GM18909 (cell line): ENCODE measurements around the gene GDE1.

Experiments used
- ATAC-seq: cut with Tn5 transposase; IDR thresholded peaks from one replicate; pipeline ENCODE4 v1.9.1; 2021; ENCODE audit warnings: mild to moderate bottlenecking; ENCODE audit not compliant: unreplicated experiment, poor library complexity

Gene GDE1

DNA sequence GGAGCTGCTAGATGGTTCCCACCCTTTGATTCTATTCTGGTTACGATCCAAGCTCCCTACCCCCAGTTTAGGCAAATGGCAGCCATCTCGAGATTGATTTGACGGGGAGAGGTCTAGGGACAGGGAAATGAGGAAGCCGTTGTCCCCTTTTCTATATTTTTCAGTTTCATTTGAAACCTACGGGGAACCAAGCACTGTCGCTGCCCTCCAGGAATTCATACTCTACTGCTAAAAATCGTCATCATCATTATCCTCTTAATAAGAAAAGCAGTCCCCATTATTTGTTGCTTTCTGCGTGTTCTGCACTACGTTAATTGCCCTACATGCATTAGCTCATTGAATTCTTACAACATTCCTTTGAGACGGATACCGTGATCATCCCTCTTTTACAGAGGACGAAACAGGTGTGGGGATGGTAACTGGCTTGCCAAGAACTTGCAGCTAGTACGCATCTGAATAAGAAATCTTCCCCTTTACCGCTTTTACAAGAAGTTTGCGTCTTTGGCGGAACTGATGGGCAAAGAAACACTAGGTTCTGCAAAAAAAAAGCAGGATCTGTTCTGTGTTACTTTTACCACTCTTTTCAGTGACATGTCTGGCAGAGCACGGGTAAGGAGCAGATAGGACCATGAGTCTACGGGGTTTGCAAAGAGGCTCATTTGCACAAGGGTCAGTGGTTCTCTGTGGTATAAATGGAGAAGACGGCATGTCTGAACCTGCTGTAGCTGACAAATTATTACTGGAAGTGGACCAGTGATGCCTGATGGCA lies 2.9 kb upstream of the GDE1 start:
- ATAC-seq: no peak

DNA sequence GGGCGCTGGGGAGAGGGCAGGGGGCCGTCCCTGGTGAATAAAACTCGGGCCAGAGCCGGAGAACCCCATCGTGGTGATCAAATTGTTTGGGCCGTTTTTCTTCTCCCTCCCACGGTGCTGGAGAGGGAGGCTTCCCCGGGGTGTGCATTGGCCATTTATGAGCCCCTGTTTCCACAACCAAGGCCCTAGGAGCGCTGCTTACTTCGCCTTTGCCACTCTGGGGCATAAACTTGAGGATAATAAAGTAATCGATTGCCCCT lies 2.4 kb upstream of the GDE1 start:
- no peak for ATAC-seq

DNA sequence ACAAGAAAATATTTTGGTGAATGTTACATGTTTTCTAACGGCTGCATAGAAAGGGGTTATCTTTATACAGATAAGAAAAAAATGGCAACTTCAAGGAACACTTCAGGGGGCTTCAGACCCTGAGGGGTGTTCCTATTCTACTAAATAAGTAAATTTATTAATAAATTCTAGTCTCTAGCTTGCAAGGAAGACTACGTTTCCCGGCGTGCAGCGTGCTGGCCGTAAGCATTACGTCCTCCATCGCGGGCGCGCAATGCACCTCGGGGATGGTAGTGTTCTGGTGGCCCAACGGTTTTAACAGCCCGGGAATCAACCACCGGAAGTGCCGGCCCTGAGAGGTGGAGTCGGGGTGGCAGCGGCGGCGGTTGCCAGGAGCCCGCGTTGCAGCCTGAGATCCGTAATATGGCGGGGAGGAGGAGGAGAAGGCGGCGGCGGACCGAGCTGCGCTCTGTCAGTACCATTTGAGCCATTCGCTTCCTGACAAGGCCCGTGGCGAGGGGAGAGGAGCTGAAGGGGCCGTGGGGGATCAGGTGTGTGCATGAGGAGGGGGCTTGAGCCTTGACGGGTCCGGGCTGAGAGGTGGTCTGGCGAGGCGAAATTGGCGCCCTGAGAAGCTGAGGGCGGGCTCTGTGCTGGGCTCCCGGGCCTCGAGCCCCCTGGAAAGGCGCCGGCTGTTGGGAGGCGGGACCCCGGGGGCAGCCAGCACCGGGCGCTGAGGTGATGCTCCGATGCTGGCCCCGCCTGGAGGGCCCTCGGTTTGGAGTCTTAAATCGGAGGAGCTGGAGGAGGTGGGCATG lies 1.9 kb upstream of the GDE1 start, which contains the start of gene CCP110:
CCP110 (plus strand) TSS at position 384 of the 797 bp plus-strand sequence. CDS start 3,940 bp downstream, outside the sequence.
- peak; percentile 76 for ATAC-seq

DNA sequence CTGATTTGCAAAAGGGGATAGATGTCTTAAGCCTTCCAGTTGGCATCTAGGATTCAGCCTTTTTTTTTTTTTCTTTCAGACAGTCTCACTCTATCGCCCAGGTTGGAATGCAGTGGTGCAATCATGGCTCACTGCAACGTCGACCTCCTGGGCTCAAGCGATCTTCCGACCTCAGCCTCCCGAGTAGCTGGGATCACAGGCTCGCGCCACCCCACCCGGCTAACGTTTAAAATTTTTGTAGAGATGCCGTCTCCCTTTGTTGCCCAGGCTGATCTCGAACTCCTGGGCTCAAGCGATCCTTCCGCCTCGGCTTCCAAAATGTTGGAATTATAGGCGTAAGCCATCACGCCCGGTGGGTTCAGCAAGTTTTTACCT lies 1.3 kb upstream of the GDE1 start:
- ATAC-seq: no peak

DNA sequence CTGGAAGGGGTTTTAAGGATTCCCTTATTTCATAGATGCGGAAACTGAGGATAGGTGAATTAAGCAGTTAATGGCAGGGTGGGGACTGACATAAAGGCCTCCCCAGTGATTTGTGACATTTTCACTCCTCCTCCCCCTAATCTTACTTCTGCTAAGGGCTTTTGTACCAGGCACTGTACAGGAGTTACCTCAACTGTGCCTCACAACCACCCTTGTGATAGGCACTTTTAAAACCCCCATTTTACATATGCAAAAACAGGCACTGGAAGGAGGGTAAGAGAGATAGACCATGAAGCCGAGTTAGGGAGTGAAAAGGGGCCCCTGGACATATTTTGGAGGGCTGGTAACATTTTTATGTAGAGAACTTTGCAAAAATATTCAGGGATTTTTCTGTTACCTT lies 862 bp upstream of the GDE1 start:
- no peak for ATAC-seq

DNA sequence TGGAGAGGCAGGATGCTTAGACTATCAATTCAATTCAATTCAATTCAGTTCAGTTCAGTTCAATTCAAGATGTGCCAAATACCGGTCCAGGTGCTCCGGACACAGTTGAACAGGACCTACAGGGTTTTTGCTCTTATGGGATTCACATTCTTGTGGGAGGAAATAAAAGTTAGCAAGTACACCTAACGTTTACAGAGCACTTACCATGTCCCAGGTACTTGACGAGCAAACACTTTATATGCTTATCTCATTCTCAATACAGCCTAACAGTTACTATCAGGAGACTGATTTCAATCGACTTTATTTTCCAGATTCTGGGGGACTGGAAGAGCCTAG lies 467 bp upstream of the GDE1 start:
- ATAC-seq: no peak

DNA sequence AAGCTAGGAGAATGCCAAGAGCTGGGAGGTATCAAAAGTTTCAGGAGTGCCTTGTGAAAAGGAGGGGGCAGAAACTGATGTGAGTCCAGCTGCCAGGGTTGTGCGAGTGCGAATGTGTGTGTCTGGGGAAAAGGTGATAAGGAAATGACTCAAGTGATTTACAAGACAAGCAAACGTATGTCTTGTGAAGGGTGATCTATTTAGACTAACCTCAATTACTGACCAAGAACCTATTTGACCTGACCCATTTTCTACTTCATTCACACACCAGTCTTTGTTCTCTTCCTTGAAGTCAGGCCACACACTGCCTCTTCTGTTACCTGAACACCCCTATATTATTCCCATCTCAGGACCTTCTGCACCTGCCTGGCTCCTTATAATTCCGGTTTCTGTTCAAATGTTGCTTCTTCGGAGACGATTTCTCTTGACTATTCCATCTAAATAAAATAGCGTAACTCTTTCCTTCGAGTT lies 1.0 kb downstream of the GDE1 start:
- ATAC-seq: no peak

DNA sequence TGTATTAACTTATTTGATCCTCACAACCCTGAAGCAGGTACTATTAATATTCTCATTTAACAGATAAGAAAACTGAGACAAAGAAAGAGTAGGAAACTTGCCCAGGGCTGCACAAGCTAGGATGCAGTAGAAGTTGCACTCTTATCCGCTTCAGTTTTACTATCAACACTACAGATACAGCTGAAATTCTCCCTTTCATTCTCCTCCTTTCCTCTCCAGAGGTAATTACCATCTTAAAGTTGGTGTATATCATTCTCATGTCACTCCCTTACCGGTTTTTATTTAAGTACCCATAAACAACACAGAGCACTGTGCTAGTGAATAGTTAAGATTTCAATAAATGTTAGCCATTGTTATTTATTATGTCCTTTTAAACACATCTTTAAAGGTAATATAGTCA lies 3.5 kb downstream of the GDE1 start:
- ATAC-seq: no peak

DNA sequence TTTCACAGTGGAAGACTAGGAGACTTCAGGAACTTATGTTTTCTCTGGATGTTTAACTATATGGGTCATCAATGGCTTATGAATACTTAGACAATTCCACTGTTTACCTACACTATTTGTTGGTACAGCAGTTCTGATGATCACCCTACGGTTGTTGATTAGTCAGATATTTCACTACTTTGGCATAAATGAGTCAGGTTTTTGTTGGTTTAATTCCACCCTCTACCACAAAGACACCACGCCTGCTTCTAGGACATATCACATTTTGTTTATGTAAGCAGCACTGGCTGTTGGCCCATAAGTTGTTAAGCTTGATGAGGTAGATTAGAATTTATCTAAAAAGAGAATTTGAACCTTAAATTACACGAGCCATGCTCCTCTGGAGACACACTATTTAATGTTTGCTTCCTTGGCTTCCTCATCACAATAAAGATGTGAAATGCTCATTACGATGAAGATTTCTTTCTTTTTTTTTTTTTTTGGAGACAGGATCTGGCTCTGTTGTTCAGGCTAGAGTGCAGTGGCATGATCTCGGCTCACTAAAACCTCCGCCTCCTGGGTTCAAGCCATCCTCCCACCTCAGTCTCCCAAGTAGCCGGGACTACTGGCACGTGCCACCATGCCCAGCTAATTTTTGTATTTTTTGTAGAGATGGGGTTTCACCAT lies 4.3 kb downstream of the GDE1 start:
- ATAC-seq: no peak

DNA sequence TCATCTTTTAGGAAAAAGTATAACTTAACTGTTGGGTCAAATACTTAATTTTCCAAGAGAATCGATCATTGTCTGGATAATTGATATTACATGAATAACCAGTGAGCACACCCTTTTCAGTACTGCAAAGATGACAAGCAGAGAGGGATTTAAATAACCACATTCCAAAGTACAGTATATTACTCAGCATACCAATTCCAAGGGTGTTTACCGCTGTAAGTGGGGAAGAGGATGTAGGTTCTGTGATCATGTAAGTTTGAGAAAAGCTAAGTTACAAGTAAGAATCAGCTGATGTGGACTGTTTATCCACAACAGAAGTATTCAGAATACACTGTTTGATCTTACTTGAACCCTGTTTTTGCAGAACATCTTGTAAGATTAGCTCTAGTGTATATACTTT lies 6.1 kb downstream of the GDE1 start:
- no peak for ATAC-seq

DNA sequence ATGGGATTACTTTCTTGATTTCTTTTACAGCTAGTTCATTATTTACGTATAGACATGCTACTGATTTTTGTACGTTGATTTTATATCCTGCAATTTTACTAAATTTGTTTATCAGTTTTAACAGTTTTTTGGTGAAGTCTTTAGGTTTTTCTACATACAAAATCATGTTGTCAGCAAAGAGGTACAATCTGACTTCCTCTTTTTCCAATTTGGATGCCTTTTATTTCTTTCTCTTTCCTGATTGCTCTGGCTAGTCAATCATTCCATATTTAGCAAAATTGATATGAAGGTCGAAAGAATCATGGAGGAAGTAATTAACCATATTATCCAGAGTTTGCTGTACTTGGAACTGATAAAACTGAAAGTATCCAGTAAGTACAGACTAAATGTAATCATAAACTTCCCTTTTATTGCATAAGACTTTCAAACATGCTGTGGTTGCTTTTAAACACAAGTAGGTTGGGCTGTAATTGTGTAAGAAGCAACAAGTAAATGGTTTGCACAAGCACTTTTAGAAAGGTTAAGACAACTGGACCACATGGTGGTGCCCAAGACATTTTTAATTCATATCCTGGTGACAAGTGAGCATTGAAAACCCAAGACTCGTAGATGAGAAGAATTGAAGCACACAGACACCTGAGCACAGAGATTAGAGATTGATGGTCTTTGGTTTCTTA lies 8.4 kb downstream of the GDE1 start:
- ATAC-seq: no peak

DNA sequence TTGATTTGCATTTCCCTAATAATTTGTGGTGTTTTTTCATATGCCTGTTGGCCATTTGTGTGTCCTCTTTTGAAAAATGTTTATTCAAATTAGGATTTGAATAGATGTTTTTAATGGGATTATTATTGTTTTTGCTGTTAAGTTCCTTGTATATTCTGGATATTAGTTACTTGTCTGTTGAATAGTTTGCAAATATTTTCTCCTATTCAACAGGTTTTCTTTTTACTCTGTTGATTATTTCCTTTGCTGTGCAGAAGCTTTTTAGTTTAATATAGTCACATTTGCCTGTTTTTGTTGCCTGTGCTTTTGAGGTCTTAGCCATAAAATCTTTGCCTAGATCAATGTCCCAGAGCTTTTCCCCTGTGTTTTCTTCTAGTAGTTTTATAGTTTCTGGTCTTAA lies 9.6 kb downstream of the GDE1 start:
- no peak for ATAC-seq

DNA sequence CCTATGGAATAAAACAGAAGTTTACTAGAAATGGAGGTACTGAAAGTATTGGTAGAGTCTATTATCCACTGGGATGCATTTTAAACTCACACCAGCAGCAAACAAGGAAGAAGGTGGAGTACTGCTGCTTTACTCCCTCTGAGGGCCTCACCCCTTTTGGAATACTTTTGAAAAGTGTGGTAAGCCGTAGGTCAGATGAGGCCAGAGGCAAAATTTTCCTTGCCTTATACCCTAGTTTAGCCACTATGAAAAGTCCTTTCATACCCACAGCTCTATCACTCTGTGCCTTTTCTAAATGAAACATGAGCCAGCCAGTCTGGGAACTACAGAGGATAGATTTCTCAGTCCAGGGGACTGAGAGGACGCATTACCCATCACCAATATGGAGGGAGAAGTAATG lies 14.0 kb downstream of the GDE1 start:
- no peak for ATAC-seq

DNA sequence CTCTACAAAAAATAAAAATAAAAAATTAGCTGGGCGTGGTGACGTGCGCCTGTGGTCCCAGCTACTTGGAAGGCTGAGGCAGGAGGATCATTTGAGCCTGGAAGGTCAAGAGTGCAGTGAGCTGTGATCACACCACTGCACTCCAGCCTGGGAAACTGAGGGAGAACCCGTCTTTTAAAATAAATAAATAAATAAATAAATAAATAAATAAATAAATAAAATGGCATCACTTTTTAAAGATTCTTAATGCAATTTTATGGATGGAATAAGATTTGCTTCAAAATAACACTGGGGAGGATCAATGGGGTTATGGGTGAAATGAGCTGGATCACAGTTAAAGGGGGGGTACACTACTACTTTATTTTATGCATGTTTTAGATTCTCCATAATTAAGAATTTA lies 14.9 kb downstream of the GDE1 start:
- ATAC-seq: no peak

DNA sequence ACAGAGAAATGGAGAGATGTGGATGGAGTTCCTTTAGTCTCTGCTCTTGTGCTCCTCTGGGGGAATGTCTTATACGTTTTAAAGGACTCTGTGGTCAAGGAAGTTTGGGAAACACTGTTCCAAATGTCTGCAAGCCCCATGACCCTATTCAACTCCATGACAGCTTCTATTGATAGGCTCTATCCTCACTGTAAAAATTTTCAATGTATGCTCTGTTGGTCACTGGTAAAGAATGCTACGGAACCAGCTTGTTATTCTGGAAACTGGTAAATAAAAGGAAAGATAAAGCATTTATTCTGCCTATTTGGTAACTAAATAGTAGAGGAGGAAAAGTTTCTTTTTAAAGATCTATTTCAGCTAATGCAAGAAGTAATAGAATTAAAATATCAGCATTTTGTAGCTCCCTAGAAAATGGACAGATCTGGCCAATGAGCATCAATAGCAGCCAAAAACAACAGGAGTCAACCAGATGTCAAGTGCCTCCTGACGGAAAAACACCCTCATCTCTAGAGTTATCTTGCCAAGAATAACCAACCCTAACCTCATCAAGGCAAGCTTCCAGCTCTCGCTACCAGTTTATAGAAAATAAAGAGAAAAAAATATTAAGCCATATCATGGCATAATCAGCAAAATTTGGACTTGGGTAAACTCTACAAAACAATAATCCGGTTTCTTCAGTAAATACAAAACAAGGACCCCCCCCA lies 16.1 kb downstream of the GDE1 start:
- no peak for ATAC-seq

DNA sequence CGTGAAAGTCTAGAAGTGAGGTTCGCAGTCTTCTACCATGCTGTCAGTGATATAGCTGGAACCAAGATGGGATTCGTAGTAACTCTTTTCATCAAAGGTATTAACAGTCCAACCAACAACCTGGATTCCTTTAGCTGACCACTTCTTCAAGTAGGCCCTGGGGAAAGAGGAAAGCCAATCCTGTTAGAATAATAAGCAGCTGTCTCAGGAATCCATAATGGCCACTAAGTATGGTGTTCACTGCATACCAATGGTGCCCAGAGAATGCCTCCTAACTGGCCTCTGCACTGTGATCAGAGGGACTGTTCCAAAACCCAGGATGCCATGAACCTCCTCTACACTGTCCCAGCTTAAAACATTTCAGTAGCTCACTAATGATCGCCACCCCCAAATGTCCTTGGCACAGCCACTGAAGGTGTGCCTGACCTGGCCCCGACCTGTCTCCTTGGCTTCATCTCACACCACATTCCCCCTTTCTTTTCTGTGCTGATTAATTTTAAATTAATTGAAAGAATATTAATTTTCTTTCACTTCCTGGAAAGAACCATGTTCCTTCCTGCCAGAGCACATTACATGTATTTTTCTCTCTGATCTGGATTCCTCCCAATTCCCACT lies 18.3 kb downstream of the GDE1 start:
- ATAC-seq: no peak

DNA sequence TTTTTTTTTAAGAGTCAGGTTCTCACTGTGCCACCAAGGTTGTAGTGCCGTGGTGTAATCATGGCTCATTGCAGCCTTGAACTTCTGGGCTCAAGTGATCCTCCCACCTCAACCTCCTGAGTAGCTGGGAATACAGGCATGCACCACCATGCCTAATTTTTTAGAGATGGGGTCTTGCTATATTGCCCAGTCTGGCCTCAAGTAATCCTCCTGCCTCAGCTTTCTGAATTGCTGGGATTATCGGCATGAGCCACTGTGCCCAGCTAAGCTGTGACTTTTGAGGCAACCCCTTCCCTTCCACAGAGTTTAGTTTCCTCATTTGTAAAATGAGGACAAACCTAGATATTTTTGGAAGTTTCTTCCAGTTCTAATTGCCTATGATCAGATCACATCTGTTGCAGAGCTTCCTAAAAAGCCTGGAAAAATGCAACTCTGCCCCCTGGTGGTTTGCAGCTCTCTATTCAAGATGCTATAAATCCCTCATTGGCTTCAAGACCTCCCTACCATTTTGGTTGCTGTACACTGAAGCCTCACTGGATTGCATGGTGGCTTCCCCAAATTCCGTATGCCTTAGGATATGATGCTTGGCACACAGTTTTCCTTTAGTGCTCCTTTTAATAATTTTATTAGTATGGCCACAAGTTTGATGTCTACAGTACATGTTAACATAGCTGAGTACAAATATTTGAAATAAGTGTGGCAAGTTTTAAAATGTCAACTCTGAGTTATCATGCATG lies 19.3 kb downstream of the GDE1 start:
- ATAC-seq: no peak

DNA sequence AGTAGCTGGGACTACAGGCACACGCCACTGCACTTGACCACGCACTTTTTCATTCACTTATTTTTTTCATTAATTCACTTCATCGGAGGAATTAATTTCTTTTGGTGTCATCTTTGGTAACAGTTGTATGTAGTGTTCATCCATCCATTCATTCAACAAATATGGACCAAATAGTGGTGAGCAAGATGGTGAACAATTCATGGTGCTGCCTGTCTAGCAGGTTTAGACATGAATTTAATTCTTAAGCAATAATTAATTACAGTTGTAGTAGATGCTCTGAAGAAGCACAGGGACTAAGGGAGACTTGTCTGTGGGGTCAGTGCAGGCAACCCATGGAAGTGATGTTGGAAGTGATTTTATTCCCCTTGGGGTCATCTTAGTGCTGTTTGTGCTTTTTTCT lies 22.4 kb downstream of the GDE1 start:
- no peak for ATAC-seq

DNA sequence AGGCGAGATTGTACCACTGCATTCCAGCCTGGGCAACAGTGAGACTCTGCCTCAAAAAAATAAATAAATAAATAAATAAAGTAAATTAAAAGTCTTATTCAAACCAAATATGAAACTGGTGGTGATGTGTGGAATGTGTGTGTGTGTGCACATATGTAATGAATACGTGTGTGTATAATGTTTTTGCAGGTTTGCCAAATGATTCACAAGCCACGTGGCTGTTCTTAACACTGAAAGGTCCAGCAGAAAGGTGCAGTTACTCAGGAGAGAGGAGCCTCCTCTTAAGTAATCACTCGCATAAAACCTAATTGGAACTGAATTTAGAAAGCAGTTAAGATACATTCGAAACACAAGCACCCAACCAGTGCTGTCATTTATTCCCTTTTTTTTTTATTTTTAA lies 22.9 kb downstream of the GDE1 start:
- ATAC-seq: no peak
